Upper lobe of right lung (tissue), 1 donor: Measurements from ENCODE around the gene COL13A1. TPM values are rescaled to one million over a fixed set of nuclear protein-coding genes. Genes with fewer than 3 reads are reported as not detected.

Experiments used
- ATAC-seq: fragments of 200-7000 bp; cut with Tn5 transposase; one replicate; pipeline ENCODE4 v1.9.1; 2020; ENCODE audit warnings: mild to moderate bottlenecking, moderate library complexity
- DNase-seq: peaks from one replicate; pipeline ENCODE4 v3.0.0-alpha.2; 2020
- H3K27ac ChIP-seq: fragments of 200-600 bp; one replicate; pipeline ENCODE4 v1.8.0; 2022
- H3K27me3 ChIP-seq: fragments of 200-600 bp; one replicate; pipeline ENCODE4 v1.8.0; 2022; ENCODE audit warnings: mild to moderate bottlenecking
- H3K36me3 ChIP-seq: fragments of 200-600 bp; one replicate; pipeline ENCODE4 v1.8.0; 2022
- H3K4me1 ChIP-seq: fragments of 200-600 bp; one replicate; pipeline ENCODE4 v1.8.0; 2022
- H3K4me3 ChIP-seq: fragments of 200-600 bp; one replicate; pipeline ENCODE4 v1.8.0; 2022; ENCODE audit warnings: mild to moderate bottlenecking
- H3K9me3 ChIP-seq: fragments of 200-600 bp; one replicate; pipeline ENCODE4 v1.8.0; 2022
- CTCF ChIP-seq: fragments of 200-600 bp; IDR thresholded peaks from one replicate; pipeline ENCODE4 v1.8.0; 2022; ENCODE audit warnings: antibody characterized with exemption
- intact Hi-C: fragments of 100-400 bp; cut with DNase I; formaldehyde crosslinking; loops from one replicate; pipeline ENCODE4 v1.11.0; 2022
- total RNA-seq: library from RNA; stranded (reverse); fragmentation: NEBNext Ultra II Directional; extraction: Animal tissue kit (Norgen Biotek cat#: 25700); gene quantifications from one replicate; pipeline ENCODE4 v1.2.1, GENCODE V29; 2021
- donor health status: DM: no; HTN: yes; CAD: no; lungs with severe emphysema.

The COL13A1 gene
- total RNA-seq, 1 donor from 2014 or later: 13.5 TPM

- no peaks in the 10 kb centered on the region for H3K4me1 ChIP-seq
- H3K27ac ChIP-seq: no peak overlapping the region
- TF ChIP-seq CTCF: no peak
- intact Hi-C loops: no loop called here
- H3K9me3 ChIP-seq: no peaks in the 10 kb centered on the region
- DNase-seq: no peak
- H3K27me3 ChIP-seq: no peaks in the 10 kb centered on the region
- no peaks in the 10 kb centered on the region for H3K36me3 ChIP-seq
- H3K4me3 ChIP-seq: no peak overlapping the region
- no peak for ATAC-seq
Observed at GRCh38 chr10:69875856-69876255, 74.2 kb downstream of the COL13A1 start.

- no peak for ATAC-seq
- no peak overlapping the region for H3K4me3 ChIP-seq
- H3K27me3 ChIP-seq: no peaks in the 10 kb centered on the region
- no peaks in the 10 kb centered on the region for H3K36me3 ChIP-seq
- no peak overlapping the region for H3K27ac ChIP-seq
- no peak for DNase-seq
- no peaks in the 10 kb centered on the region for H3K4me1 ChIP-seq
- no peaks in the 10 kb centered on the region for H3K9me3 ChIP-seq
- TF ChIP-seq CTCF: no peak
- intact Hi-C loops: no loop called here
Observed at GRCh38 chr10:69876286-69876685, 74.6 kb downstream of the COL13A1 start.

DNA sequence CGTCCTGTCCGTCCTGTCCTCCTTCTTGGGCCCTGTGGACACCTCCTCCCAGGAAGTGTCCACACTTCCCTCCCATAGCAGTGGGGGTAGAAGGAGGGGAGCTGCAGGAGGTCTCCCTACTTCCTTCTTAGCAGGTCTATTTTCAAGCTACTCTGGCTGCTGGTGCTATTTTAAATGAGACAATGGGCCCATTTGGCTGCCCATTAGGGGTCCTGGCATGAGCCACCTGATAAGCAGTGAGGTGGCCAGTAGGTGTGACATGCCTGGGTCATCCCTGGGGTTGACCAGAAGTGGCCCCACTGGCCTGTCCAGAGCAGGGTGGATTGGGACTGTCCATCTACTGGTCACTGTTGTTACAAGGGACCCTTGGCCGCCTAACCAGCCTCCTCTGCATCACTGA is 75.2 kb downstream of the COL13A1 start:
- peak overlapping the region; percentile 24 for H3K27ac ChIP-seq
- no peak for ATAC-seq
- no peaks in the 10 kb centered on the region for H3K9me3 ChIP-seq
- H3K27me3 ChIP-seq: no peaks in the 10 kb centered on the region
- no peak for TF ChIP-seq CTCF
- intact Hi-C loops: no loop called here
- DNase-seq: no peak
- no peaks in the 10 kb centered on the region for H3K36me3 ChIP-seq
- H3K4me3 ChIP-seq: no peak overlapping the region
- no peaks in the 10 kb centered on the region for H3K4me1 ChIP-seq

GRCh38 chr10:69878038-69878437 is 76.3 kb downstream of the COL13A1 start:
- ATAC-seq: peak; percentile 14
- no peaks in the 10 kb centered on the region for H3K9me3 ChIP-seq
- H3K27ac ChIP-seq: no peak overlapping the region
- no peak overlapping the region for H3K4me3 ChIP-seq
- no peak for TF ChIP-seq CTCF
- H3K27me3 ChIP-seq: no peaks in the 10 kb centered on the region
- no peaks in the 10 kb centered on the region for H3K36me3 ChIP-seq
- intact Hi-C loops: no loop called here
- H3K4me1 ChIP-seq: no peaks in the 10 kb centered on the region
- no peak for DNase-seq

- no peak for ATAC-seq
- no peak overlapping the region for H3K4me3 ChIP-seq
- no peaks in the 10 kb centered on the region for H3K9me3 ChIP-seq
- no peaks in the 10 kb centered on the region for H3K27me3 ChIP-seq
- no peaks in the 10 kb centered on the region for H3K4me1 ChIP-seq
- H3K36me3 ChIP-seq: no peaks in the 10 kb centered on the region
- no peak for DNase-seq
- intact Hi-C loops: no loop called here
- no peak overlapping the region for H3K27ac ChIP-seq
- TF ChIP-seq CTCF: no peak
Observed at GRCh38 chr10:69878951-69879350, 77.2 kb downstream of the COL13A1 start.

- intact Hi-C loops: no loop called here
Observed at GRCh38 chr10:69879634-69880257, 78.0 kb downstream of the COL13A1 start.

More at GRCh38 chr10:69879634-69880257, 78.0 kb downstream of the COL13A1 start:
- Histone ChIP-seq H3K9me3 (no peaks in the 10 kb centered on the region), H3K27me3 (no peaks in the 10 kb centered on the region), H3K36me3 (no peaks in the 10 kb centered on the region), H3K4me1 (no peaks in the 10 kb centered on the region), H3K27ac (no peak overlapping the region), H3K4me3 (no peak overlapping the region)
- no peak for ATAC-seq
- DNase-seq: no peak
- no peak for TF ChIP-seq CTCF
